GM18526 (cell line): ENCODE results near the gene STAT5B.

Experiments
- POLR2A ChIP-seq: IDR thresholded peaks from 3 replicates; pipeline ENCODE4 v1.6.1; 2011; ENCODE audit not compliant: insufficient read length; ENCODE audit errors: extremely low read depth

The STAT5B gene

GRCh38 chr17:42309986-42310786 lies 34.0 kb upstream of the STAT5B start:
- TF ChIP-seq POLR2A, result no peak

DNA sequence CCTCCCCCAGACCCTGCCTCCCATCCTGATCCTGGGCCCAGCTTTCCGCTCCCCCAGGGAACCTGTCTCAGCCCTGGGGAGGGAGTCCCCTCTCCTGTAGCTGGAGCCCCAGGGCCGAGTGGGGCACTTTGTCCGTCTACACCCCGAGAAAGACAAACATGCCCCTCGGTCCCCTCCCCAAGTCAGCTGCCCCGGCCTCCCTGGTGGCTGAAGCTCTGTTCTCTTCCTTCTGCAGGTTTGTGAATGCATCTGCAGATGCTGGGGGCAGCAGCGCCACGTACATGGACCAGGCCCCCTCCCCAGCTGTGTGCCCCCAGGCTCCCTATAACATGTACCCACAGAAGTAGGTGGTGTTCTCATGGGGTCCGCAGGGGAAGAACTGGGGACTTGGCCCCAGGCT lies 33.0 kb upstream of the STAT5B start:
- no peak for TF ChIP-seq POLR2A

DNA sequence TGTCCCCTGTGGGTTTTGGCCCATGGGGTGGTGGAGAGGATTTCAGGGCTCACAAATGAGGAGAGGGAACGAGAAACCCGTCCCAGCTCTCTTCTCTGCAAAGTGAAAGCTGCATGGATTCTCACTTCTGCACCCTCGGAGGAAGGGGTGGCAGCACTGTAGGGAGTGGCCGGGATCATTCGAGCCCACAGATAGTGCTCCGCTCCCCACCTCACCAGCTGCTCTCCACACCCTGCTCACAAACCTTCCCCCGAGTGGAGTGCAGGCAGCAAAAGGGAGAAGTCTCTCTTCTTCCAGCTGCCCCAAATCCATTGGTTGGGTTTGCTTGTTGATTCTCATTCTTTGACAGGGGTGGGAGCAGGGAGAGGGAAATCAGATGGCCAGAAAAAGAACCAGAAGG lies 32.3 kb upstream of the STAT5B start:
- TF ChIP-seq POLR2A, result no peak

GRCh38 chr17:42307362-42307927 lies 31.3 kb upstream of the STAT5B start:
- TF ChIP-seq POLR2A, result no peak

DNA sequence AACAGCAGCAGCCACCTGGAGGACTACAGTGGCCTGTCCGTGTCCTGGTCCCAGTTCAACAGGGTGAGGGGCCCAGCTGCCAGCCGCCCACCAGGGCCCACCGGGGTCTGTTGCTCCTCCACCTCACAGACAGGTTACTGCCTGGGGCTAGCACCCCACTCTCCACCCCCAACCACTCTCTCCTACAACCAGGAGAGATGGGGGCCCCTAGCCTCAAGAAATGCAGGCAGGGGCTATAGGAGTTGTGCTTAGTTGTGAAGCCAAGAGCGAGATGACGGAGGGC lies 30.1 kb upstream of the STAT5B start:
- no peak for TF ChIP-seq POLR2A

DNA sequence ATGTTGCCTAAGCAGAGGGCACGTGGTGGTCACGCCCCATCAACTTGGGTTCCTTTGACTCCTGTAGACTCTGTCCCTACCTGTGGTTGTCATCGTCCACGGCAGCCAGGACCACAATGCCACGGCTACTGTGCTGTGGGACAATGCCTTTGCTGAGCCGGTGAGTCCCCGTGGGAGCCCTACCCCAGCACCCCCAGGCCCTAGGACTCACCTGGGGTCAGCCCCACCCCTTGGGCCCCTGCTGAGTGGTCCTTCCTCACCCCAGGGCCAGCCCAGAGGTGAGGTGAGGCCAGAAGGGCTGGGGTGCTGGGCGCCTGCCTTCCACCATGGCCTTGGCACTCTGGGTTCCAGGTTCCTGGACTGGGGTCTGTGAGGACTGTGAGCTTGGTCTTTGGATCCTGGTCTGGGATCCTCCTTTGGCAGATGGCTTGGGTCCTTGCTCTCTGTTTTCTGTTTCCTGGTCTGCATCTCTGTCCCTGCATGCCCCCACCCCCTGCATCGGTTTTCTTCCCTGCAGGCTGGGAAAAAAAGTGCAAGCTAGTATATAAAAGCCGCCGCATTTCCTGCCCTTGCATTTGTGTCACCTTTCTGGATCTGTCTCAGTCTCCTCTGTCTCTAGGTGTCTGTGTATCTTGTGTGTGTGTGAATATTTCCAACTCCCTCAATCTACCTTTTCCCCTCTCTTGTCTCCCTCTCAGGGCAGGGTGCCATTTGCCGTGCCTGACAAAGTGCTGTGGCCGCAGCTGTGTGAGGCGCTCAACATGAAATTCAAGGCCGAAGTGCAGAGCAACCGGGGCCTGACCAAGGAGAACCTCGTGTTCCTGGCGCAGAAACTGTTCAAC lies 29.6 kb upstream of the STAT5B start:
- no peak for TF ChIP-seq POLR2A

- no peak for TF ChIP-seq POLR2A
Observed at GRCh38 chr17:42304187-42305030, 28.2 kb upstream of the STAT5B start.

DNA sequence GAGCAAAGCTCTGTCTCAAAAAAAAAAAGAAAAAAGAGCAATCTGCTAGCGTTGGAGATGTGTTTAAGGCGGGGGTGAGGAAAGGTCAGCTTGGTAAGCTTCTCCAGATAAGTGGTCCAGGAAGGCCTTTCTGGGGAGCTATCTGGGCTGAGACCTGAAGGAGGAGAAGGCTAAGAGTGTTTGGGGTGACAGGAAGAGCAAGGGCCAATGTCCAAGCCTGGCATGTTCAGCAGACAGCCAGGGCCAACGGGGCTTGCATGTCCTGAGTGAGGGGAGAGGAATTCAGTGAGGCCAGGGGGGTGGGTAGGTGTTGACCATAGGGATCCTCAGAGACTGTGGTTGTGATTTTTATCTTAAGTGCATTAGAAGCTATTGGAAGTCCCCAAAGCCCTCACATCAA lies 27.5 kb upstream of the STAT5B start:
- no peak for TF ChIP-seq POLR2A

DNA sequence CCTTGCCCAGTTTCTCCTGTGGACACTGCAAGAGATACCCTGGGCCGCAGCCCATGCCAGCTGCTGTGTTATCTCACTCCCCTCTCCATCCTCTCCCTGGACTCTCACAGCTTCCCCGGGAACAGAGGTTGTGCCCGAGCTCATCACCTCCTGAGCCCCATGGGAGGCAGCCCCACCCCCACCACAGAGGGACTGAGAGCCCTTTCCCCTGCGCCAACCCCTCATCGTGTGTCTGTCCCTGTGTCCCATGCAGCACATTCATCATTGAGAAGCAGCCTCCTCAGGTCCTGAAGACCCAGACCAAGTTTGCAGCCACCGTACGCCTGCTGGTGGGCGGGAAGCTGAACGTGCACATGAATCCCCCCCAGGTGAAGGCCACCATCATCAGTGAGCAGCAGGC lies 24.8 kb upstream of the STAT5B start:
- TF ChIP-seq POLR2A, result no peak

GRCh38 chr17:42296012-42296411 lies 19.8 kb upstream of the STAT5B start:
- no peak for TF ChIP-seq POLR2A

- no peak for TF ChIP-seq POLR2A
Observed at GRCh38 chr17:42294469-42295398, 18.5 kb upstream of the STAT5B start.

DNA sequence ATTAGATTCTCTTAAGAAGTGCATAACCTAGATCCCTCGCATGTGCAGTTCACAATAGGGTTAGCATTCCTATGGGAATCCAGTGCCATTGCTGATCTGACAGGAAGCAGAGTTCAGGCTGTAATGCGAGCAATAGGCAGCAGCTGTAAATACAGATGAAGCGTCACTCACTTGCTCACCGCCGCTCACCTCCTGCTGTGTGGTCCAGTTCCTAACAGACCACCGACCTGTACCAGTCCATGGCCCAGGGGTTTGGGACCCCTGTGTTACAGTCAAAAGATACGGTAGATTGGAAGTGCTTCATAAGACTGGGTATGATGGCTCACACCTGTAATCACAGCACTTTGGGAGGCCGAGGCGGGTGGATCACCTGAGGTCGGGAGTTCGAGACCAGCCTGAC lies 14.9 kb upstream of the STAT5B start:
- no peak for TF ChIP-seq POLR2A

GRCh38 chr17:42290577-42290976 lies 14.4 kb upstream of the STAT5B start:
- TF ChIP-seq POLR2A, result no peak

GRCh38 chr17:42289611-42290181 lies 13.5 kb upstream of the STAT5B start:
- TF ChIP-seq POLR2A, result no peak
